H9 (cell line): Measurements from ENCODE around the gene SMAD3. TPM values are rescaled to one million over a fixed set of nuclear protein-coding genes. Genes with fewer than 3 reads are reported as not detected.

ENCODE experiments used
- DNase-seq: peaks from one replicate; pipeline ENCODE4 v3.0.0-alpha.2; 2017
- H2AFZ ChIP-seq: one replicate; pipeline ENCODE4 v1.6.1; 2013; ENCODE audit warnings: mild to moderate bottlenecking, low read length, control low read depth, moderate library complexity
- H2AK5ac ChIP-seq: 2 replicates; pipeline ENCODE4 v1.6.1; 2013; ENCODE audit warnings: low read length, control low read depth, mixed read lengths; ENCODE audit not compliant: insufficient read length
- H2BK120ac ChIP-seq: one replicate; pipeline ENCODE4 v1.6.1; 2013; ENCODE audit warnings: low read depth, mild to moderate bottlenecking, low read length, control low read depth, inconsistent platforms; ENCODE audit not compliant: poor library complexity, severe bottlenecking
- H2BK12ac ChIP-seq: 2 replicates; pipeline ENCODE4 v1.6.1; 2013; ENCODE audit warnings: low read length, control low read depth, mixed read lengths, low read depth; ENCODE audit not compliant: insufficient read length
- H2BK15ac ChIP-seq: 2 replicates; pipeline ENCODE4 v1.6.1; 2013; ENCODE audit warnings: low read depth, low read length, control low read depth
- H2BK20ac ChIP-seq: one replicate; pipeline ENCODE4 v1.6.1; 2013; ENCODE audit warnings: low read depth, mild to moderate bottlenecking, low read length, control low read depth, inconsistent platforms; ENCODE audit not compliant: poor library complexity, severe bottlenecking
- H2BK5ac ChIP-seq: 2 replicates; pipeline ENCODE4 v1.6.1; 2013; ENCODE audit warnings: low read length, control low read depth, mixed read lengths; ENCODE audit not compliant: insufficient read length
- H3K14ac ChIP-seq: 2 replicates; pipeline ENCODE4 v1.6.1; 2013; ENCODE audit warnings: low read length, control low read depth; ENCODE audit not compliant: insufficient read depth
- H3K18ac ChIP-seq: 2 replicates; pipeline ENCODE4 v1.6.1; 2013; ENCODE audit warnings: low read depth, mild to moderate bottlenecking, mixed read lengths, low read length, control low read depth; ENCODE audit not compliant: insufficient read length
- H3K23ac ChIP-seq: 2 replicates; pipeline ENCODE4 v1.6.1; 2013; ENCODE audit warnings: low read length, control low read depth, mixed read lengths, low read depth; ENCODE audit not compliant: insufficient read length
- H3K23me2 ChIP-seq: 2 replicates; pipeline ENCODE4 v1.6.1; 2013; ENCODE audit warnings: low read depth, mild to moderate bottlenecking, mixed read lengths, low read length, control low read depth; ENCODE audit not compliant: insufficient read length, poor library complexity, severe bottlenecking
- H3K27ac ChIP-seq: 2 replicates; pipeline ENCODE4 v1.5.1; 2013; ENCODE audit warnings: low read length, control low read depth, mixed read lengths, low read depth; ENCODE audit not compliant: insufficient read length
- H3K27me3 ChIP-seq: 2 replicates; pipeline ENCODE4 v1.6.1; 2013; ENCODE audit warnings: low read length, control low read depth, inconsistent platforms; ENCODE audit not compliant: insufficient read depth
- H3K4ac ChIP-seq: 2 replicates; pipeline ENCODE4 v1.6.1; 2013; ENCODE audit warnings: low read depth, mild to moderate bottlenecking, control low read depth, inconsistent platforms, low read length, moderate library complexity
- H3K4me1 ChIP-seq: 2 replicates; pipeline ENCODE4 v1.6.1; 2013; ENCODE audit warnings: low read length, control low read depth, inconsistent platforms; ENCODE audit not compliant: insufficient read depth
- H3K4me2 ChIP-seq: 2 replicates; pipeline ENCODE4 v1.6.1; 2013; ENCODE audit warnings: low read length, control low read depth, mixed read lengths; ENCODE audit not compliant: insufficient read length, insufficient read depth
- H3K56ac ChIP-seq: 2 replicates; pipeline ENCODE4 v1.6.1; 2013; ENCODE audit warnings: low read depth, mild to moderate bottlenecking, mixed read lengths, low read length, control low read depth; ENCODE audit not compliant: insufficient read length
- H3K79me1 ChIP-seq: 2 replicates; pipeline ENCODE4 v1.6.1; 2013; ENCODE audit warnings: low read depth, mild to moderate bottlenecking, moderate library complexity, low read length, control low read depth, inconsistent platforms; ENCODE audit not compliant: insufficient read depth, poor library complexity, severe bottlenecking
- H3K79me2 ChIP-seq: 2 replicates; pipeline ENCODE4 v1.6.1; 2013; ENCODE audit warnings: low read length, control low read depth, inconsistent platforms; ENCODE audit not compliant: insufficient read depth
- H3K9ac ChIP-seq: 2 replicates; pipeline ENCODE4 v1.6.1; 2013; ENCODE audit warnings: low read length, control low read depth, mixed read lengths; ENCODE audit not compliant: insufficient read length; ENCODE audit errors: extremely low read depth
- H3K9me3 ChIP-seq: one replicate; pipeline ENCODE4 v1.6.1; 2013; ENCODE audit warnings: low read depth, low read length, inconsistent platforms; ENCODE audit not compliant: control insufficient read depth
- H3T11ph ChIP-seq: one replicate; pipeline ENCODE4 v1.6.1; 2013; ENCODE audit warnings: mild to moderate bottlenecking, low read length, control low read depth, inconsistent platforms
- H4K20me1 ChIP-seq: one replicate; pipeline ENCODE4 v1.6.1; 2013; ENCODE audit not compliant: control insufficient read depth, insufficient read length, insufficient read depth
- H4K5ac ChIP-seq: 2 replicates; pipeline ENCODE4 v1.6.1; 2013; ENCODE audit warnings: low read depth, mild to moderate bottlenecking, mixed read lengths, low read length, control low read depth; ENCODE audit not compliant: insufficient read length
- H4K8ac ChIP-seq: replicated peaks from 2 replicates; pipeline ENCODE4 v1.6.1; 2013; ENCODE audit warnings: low read length, control low read depth, mixed read lengths, low read depth; ENCODE audit not compliant: insufficient read length
- H4K91ac ChIP-seq: 2 replicates; pipeline ENCODE4 v1.6.1; 2013; ENCODE audit warnings: low read depth, mild to moderate bottlenecking, moderate library complexity, mixed read lengths, low read length, control low read depth; ENCODE audit not compliant: insufficient read length
- H3K27ac Mint-ChIP-seq, 3 experiments: 2 replicates in 2 of 3; 3 replicates in 1 of 3; pipeline ENCODE4 v1.8.0; 2020 to 2021; ENCODE audit warnings: mixed read lengths in 3 of 3, mild to moderate bottlenecking in 1 of 3, moderate library complexity in 1 of 3
- H3K27me3 Mint-ChIP-seq: 2 replicates; pipeline ENCODE4 v1.8.0; 2021; ENCODE audit warnings: low read depth, mild to moderate bottlenecking, moderate library complexity, mixed read lengths
- H3K36me3 Mint-ChIP-seq, 3 experiments: 2 replicates in 2 of 3; 3 replicates in 1 of 3; pipeline ENCODE4 v1.8.0; 2020 to 2021; ENCODE audit warnings: low read depth in 3 of 3, mixed read lengths in 3 of 3; ENCODE audit not compliant: insufficient read depth in 1 of 3
- H3K4me1 Mint-ChIP-seq, 2 experiments: 2 replicates each; pipeline ENCODE4 v1.8.0; 2020; ENCODE audit warnings: mixed read lengths in 2 of 2
- H3K4me3 Mint-ChIP-seq, 2 experiments: 2 replicates in 1 of 2; 3 replicates in 1 of 2; pipeline ENCODE4 v1.8.0; 2020 to 2021; ENCODE audit warnings: mild to moderate bottlenecking in 2 of 2, mixed read lengths in 2 of 2, moderate library complexity in 1 of 2
- H3K9me3 Mint-ChIP-seq, 2 experiments: 2 replicates in 1 of 2; 3 replicates in 1 of 2; pipeline ENCODE4 v1.8.0; 2020; ENCODE audit warnings: mild to moderate bottlenecking in 2 of 2, mixed read lengths in 2 of 2, moderate library complexity in 1 of 2
- WGBS: extraction: QIAGEN DNeasy Blood & Tissue Kit; methylation state at CpG from one replicate; pipeline ENCODE4 v1.1.7; 2013; ENCODE audit warnings: missing lambda C conversion rate, low lambda C conversion rate, mixed read lengths; ENCODE audit not compliant: insufficient read length; ENCODE audit errors: extremely low coverage; 5-methylcytosine and 5-hydroxymethylcytosine counted together
- total RNA-seq: library from RNA; stranded (reverse); gene quantifications from 2 replicates; pipeline ENCODE4 v1.2.1, GENCODE V29; 2021
- TF ChIP-seq, protein P1 (sequence below): fragments of 200-600 bp; sonication (generic); conservative IDR thresholded peaks from 3 replicates; pipeline ENCODE4 v1.8.0; 2021; ENCODE audit warnings: antibody characterized with exemption, mild to moderate bottlenecking

SMAD3 gene
- total RNA-seq, 1 experiment from 2014 or later = 26.7 TPM

DNA sequence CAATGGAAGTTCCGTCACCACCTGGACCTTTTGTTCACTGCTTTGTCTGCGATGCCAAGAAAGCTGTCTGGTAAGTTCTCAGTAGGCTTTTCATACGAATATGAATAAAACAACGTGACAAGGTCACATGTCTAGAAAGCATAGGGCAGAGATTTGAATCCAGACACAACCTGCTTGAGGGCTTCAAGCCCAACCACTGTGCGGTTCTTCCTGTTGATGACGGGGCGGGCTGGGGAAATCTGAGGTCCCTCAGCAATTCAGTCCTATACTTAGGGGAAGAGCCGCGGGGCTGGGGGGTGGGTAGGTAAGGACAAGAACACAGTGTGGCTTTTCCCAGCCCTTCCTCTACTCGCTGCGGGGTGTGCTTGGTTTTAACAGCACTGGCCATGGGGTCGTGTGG, 32.4 kb upstream of the SMAD3 start:
- no peaks in the 10 kb centered on the region; a peak in 1 of 5 replicates for H3K9me3 Mint-ChIP-seq

More for the DNA sequence above, 32.4 kb upstream of the SMAD3 start:
- peak; percentile 50 for DNase-seq
- H3K9ac ChIP-seq = no peak overlapping the region
- Mint-ChIP-seq H3K27me3 (peaks cover 16% of the 10 kb centered on the region), H3K36me3 (no peaks in the 10 kb centered on the region; a peak in 1 of 7 replicates), H3K27ac (peak overlapping the region in 1 of 3 experiments; percentile 76; a peak in 1 of 7 replicates), H3K4me1 (peaks cover 30 to 43% of the 10 kb centered on the region in 2 experiments), H3K4me3 (no peak overlapping the region; a peak in 2 of 5 replicates)
- no peak overlapping the region for H2BK20ac ChIP-seq
- H4K91ac ChIP-seq = no peak overlapping the region
- no peaks in the 10 kb centered on the region; the same call in 1 of the 2 replicates for H3K27me3 ChIP-seq
- H4K20me1 ChIP-seq = no peaks in the 10 kb centered on the region
- H2AK5ac ChIP-seq = no peak overlapping the region
- no peaks in the 10 kb centered on the region for H3K9me3 ChIP-seq
- H3K23me2 ChIP-seq = peaks cover 3% of the 10 kb centered on the region
- no peak overlapping the region for H2AFZ ChIP-seq
- TF ChIP-seq, protein P1, sequence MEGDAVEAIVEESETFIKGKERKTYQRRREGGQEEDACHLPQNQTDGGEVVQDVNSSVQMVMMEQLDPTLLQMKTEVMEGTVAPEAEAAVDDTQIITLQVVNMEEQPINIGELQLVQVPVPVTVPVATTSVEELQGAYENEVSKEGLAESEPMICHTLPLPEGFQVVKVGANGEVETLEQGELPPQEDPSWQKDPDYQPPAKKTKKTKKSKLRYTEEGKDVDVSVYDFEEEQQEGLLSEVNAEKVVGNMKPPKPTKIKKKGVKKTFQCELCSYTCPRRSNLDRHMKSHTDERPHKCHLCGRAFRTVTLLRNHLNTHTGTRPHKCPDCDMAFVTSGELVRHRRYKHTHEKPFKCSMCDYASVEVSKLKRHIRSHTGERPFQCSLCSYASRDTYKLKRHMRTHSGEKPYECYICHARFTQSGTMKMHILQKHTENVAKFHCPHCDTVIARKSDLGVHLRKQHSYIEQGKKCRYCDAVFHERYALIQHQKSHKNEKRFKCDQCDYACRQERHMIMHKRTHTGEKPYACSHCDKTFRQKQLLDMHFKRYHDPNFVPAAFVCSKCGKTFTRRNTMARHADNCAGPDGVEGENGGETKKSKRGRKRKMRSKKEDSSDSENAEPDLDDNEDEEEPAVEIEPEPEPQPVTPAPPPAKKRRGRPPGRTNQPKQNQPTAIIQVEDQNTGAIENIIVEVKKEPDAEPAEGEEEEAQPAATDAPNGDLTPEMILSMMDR = no peak
- no peak overlapping the region for H2BK120ac ChIP-seq
- H3K4me1 ChIP-seq = peaks cover 16% of the 10 kb centered on the region
- no CpG with 5 or more reads among the region's 12 CpGs for WGBS
- no peak overlapping the region for H2BK5ac ChIP-seq
- H3K79me2 ChIP-seq = no peaks in the 10 kb centered on the region
- no peaks in the 10 kb centered on the region for H3K79me1 ChIP-seq
- H3K4me2 ChIP-seq = peak overlapping the region; percentile 50
- H3K27ac ChIP-seq = no peak overlapping the region
- no peak overlapping the region for H3K23ac ChIP-seq
- H4K5ac ChIP-seq = no peak overlapping the region
- peak overlapping the region; percentile 82; the same call in 1 of the 2 replicates for H3K14ac ChIP-seq
- no peak overlapping the region for H2BK15ac ChIP-seq
- no peak overlapping the region for H2BK12ac ChIP-seq
- no peak overlapping the region for H4K8ac ChIP-seq
- H3K56ac ChIP-seq = no peak overlapping the region
- no peak overlapping the region for H3K18ac ChIP-seq
- H3K4ac ChIP-seq = no peak overlapping the region
- H3T11ph ChIP-seq = no peak overlapping the region
